HT-29 (cell line): Measurements from ENCODE around the gene ATP8B1. TPM values are rescaled to one million over a fixed set of nuclear protein-coding genes. Genes with fewer than 3 reads are reported as not detected.
A peak's percentile ranks its signal among the peaks of the same experiment; 100 is the strongest.
"Not testable (repeated sequence)": the region's sequence is repeated elsewhere in the genome, so short reads cannot be mapped to it uniquely, and the experiment has no call there.

Source experiments
- DNase-seq: peaks from one replicate; pipeline ENCODE4 v3.0.0-alpha.2; 2015; ENCODE audit warnings: low spot score
- total RNA-seq: library from RNA; depleted of rRNA; stranded (reverse); fragments of >200 nt; shearing (Covaris generic); gene quantifications from 2 replicates; pipeline ENCODE4 v1.2.3, GENCODE V29; 2014

The ATP8B1 gene
- total RNA-seq, 1 experiment from 2014 or later = 25.8 TPM

GRCh38 chr18:57670046-57670445 is 133.1 kb downstream of the ATP8B1 start:
- DNase-seq = no peak

GRCh38 chr18:57668021-57668420 is 135.1 kb downstream of the ATP8B1 start:
- no peak for DNase-seq

- no peak for DNase-seq
Observed at GRCh38 chr18:57666818-57667497, 136.2 kb downstream of the ATP8B1 start.

GRCh38 chr18:57664568-57665165 is 138.4 kb downstream of the ATP8B1 start:
- no peak for DNase-seq

- DNase-seq = no peak
Observed at GRCh38 chr18:57660961-57661360, 142.2 kb downstream of the ATP8B1 start.

- no peak for DNase-seq
Observed at GRCh38 chr18:57659460-57660102, 143.5 kb downstream of the ATP8B1 start.

- DNase-seq = no peak
Observed at GRCh38 chr18:57657542-57657941, 145.6 kb downstream of the ATP8B1 start.

- DNase-seq = no peak
Observed at GRCh38 chr18:57655740-57656139, 147.4 kb downstream of the ATP8B1 start.

- no peak for DNase-seq
Observed at GRCh38 chr18:57651914-57652313, 151.2 kb downstream of the ATP8B1 start.

- no peak for DNase-seq
Observed at GRCh38 chr18:57649556-57650500, 153.3 kb downstream of the ATP8B1 start.

GRCh38 chr18:57648414-57648813 is 154.7 kb downstream of the ATP8B1 start:
- DNase-seq = no peak

- no peak for DNase-seq
Observed at GRCh38 chr18:57644540-57644939, 158.6 kb downstream of the ATP8B1 start.

GRCh38 chr18:57643726-57644125 is 159.4 kb downstream of the ATP8B1 start:
- not testable (repeated sequence) for DNase-seq

GRCh38 chr18:57642462-57642861 is 160.7 kb downstream of the ATP8B1 start:
- not testable (repeated sequence) for DNase-seq

- DNase-seq = no peak
Observed at GRCh38 chr18:57640749-57641148, 162.4 kb downstream of the ATP8B1 start.

GRCh38 chr18:57640236-57640635 is 162.9 kb downstream of the ATP8B1 start:
- DNase-seq = no peak

GRCh38 chr18:57635003-57635822 is 167.9 kb downstream of the ATP8B1 start:
- peak; percentile 45 for DNase-seq

- DNase-seq = no peak
Observed at GRCh38 chr18:57631697-57632096, 171.4 kb downstream of the ATP8B1 start.

- no peak for DNase-seq
Observed at GRCh38 chr18:57630754-57631595, 172.1 kb downstream of the ATP8B1 start.
